ENCODE data around the gene FCHSD2.

- TF ChIP-seq CTCF (IDR thresholded peaks at IDR 0.05) (no peak), POLR2A (IDR thresholded peaks at IDR 0.05; ENCODE audit: low read depth) (no peak), EP300 (IDR thresholded peaks at IDR 0.05) (no peak), POLR2AphosphoS5 (IDR thresholded peaks at IDR 0.05) (no peak)
These were observed 139.0 kb downstream of the FCHSD2 start for GRCh38 chr11:73003088-73003487.
